ENCODE measurements around the gene ZFPM1.

GRCh38 chr16:88500255-88500661, 47.2 kb downstream of the ZFPM1 start:
- no peak for TF ChIP-seq CTCF (conservative IDR thresholded peaks at IDR 0.05 in 1 of 2, IDR thresholded peaks at IDR 0.05 in 1 of 2; ENCODE audit: extremely low read depth in 1 of 2, insufficient read depth in 1 of 2, low read depth in 1 of 2, low read length in 2 of 2)
- TF ChIP-seq EZH2 (IDR thresholded peaks at IDR 0.05; ENCODE audit: borderline replicate concordance, low read length), result no peak
